ENCODE results near the gene GPC3.
"Not testable (repeated sequence)": the region's sequence is repeated elsewhere in the genome, so short reads cannot be mapped to it uniquely, and the experiment has no call there.

Gene GPC3

DNA sequence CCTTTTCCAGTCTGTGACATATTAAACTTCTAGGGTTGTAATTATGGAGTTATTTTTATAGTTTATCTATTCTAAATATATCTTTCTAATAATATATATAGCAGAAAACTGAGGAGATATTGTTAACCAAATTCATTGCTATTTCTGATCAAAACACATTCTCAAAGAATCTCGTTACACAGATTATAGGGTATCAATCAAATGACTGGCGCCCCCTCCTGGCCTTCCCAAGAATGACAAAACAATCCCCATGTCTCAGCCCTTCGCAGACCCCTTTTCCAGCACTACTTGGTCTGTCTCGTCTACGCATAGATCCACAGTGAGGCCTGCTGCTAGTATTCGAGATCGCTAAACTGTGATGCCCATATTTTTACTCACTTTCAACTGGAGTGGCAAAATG lies 209.3 kb downstream of the GPC3 start:
- peak; percentile 71 for DNase-seq (ENCODE audit: low read depth, low spot score)

DNA sequence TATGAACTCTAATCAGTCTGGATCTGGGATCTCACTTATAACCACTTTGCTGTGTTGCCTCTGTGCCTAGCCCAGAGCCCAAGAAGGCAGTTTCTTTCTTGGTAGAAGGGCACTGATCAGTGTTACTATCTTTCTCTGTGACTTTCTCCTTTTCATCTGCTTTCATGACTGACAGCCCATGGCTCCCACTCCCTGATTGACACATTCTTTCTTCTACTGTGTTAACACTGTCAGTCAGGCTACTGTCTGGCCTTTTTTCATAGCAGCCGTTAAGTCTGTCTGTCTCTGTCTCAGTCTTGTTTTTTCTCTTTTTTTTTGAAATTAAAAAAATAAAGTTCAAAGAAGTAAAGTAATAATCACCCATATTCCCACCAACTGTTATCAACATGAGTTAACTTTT lies 210.6 kb downstream of the GPC3 start:
- no peak for DNase-seq (ENCODE audit: low read depth, low spot score)

DNA sequence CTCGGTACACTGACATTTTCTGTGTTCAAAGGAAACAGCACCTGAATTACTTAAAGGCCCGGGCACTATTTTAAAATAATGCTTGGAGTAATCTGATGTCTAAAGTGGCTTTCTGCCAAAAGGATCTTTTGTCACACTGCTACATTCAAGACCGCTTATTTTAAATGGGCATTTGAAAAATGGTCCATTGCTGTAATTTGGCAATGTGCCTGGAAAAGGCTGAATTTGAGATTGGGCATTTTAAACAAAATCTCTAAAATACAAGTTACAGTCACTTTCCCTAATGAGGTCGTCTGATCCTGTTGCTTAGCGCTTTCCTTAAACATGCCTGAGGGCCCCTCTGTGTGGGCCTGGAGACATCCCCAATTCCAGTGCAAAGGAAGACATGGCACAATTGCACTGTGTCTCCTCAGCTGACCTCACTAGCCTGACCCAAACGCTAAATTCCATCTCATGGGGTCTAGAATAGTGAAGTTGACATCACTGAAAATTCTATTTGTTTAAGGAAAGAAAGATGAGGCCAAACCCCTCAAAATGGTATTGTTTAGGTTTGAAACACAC lies 214.2 kb downstream of the GPC3 start:
- DNase-seq (ENCODE audit: low read depth, low spot score) = no peak

DNA sequence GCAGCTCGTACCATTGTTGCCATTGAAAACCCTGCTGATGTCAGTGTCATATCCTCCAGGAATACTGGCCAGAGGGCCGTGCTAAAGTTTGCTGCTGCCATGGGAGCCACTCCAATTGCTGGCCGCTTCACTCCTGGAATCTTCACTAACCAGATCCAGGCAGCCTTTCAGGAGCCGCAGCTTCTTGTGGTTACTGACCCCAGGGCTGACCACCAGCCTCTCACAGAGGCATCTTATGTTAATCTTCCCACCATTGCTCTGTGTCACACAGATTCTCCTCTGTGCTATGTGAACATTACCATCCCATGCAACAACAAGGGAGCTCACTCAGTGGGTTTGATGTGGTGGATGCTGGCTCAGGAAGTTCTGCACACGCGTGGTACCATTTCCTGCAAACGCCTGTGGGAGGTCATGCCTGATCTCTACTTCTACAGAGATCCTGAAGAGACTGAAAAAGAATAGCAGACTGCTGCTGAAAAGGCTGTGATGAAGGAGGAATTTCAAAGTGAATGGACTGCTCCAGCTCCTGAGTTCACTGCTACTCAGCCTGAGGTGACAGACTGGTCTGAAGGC lies 222.3 kb downstream of the GPC3 start:
- peak; percentile 71 for DNase-seq (ENCODE audit: low read depth, low spot score)

DNA sequence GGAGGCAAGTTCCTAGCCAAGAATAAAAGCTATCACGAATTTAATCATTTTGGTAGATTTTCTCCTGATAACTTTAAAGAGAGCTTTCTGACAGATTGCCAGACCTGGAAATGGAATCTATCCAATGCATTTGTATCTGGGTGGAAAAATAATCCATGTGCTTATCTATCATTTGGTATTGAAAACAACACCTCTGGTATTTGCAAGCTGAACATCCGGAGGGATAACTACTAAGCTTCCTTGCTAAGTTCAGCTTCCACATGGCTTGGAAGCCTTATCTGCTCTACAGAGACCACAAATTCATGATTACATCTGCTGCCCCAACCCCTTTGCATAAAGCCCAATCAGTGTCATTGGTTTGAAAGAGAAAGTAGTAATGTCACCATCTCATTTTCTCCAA lies 230.7 kb downstream of the GPC3 start:
- no peak for DNase-seq (ENCODE audit: low read depth, low spot score)

DNA sequence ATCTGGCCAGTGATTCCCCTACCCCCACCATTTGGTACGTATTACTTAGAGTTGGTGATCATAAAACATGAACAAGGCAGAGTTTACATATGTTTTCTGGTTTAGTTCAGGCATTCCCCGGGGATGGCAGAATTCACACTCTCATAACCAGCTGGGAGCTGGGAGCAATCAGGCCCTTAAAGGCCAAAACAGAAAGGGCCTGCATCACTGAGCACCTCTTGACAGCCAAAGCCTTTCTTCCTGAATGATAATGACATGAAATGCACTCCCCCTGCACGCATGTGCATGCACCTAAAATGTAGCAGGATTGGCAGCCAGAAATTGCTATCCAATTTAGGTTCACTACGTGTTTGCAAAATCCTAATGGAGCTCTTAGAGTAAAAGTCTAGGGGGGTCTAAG lies 235.4 kb downstream of the GPC3 start:
- DNase-seq (ENCODE audit: low read depth, low spot score) = no peak

DNA sequence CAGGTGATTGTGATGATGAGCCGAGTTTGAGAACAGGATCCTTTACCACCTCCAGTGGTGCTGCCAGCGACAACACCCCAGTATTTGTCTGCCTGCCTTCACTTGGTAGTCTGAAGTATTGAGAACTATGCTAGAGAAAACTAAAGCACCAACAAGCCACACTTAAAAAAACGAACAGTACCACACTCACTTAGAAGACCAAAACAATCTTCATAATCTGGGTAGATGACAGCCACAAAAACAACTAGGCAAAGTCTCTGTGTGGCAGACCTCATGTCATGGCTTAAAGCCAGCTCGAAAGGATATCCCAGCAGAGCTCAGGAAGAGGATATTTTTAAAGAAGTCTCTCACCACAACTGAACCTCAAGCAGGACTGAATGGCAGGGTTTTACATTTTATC lies 236.0 kb downstream of the GPC3 start:
- DNase-seq (ENCODE audit: low read depth, low spot score) = no peak

DNA sequence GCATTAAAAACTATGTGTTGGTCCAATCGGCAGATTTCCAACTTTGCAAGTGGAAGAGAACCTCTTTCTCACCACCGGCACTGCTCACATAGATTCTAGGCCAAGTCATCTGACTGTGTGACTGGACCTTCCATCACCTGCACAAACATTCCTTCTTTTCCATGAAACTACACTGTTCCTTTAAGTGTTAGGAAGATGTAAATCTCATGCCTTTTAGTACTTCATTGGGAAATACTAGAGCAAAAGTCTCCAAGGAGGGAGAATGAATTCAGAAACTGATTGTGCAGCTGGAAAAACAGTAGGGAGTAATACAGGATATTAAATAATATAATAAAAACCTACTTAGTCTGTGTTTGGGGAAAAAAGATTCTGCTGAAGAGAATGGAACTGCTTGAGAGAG lies 238.2 kb downstream of the GPC3 start:
- DNase-seq (ENCODE audit: low read depth, low spot score) = no peak

DNA sequence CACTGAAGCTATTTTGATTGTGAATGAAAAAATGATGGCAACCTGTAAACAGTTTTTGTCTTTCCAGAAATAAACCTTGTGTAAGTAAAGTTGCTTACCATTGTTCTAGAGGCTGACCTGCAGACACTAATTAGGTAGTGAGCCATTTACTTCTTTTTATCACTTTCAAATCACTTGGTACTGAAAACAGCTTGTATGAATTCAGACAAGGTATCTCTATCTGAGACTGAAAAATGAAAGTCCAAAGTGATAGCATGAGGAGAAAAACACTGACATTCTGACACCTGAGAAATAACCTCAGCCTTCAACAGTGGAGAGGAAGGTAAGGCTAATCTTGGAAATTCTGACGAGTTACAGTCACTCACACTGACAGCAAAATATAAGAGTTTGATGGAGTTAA lies 238.8 kb downstream of the GPC3 start:
- no peak for DNase-seq (ENCODE audit: low read depth, low spot score)

DNA sequence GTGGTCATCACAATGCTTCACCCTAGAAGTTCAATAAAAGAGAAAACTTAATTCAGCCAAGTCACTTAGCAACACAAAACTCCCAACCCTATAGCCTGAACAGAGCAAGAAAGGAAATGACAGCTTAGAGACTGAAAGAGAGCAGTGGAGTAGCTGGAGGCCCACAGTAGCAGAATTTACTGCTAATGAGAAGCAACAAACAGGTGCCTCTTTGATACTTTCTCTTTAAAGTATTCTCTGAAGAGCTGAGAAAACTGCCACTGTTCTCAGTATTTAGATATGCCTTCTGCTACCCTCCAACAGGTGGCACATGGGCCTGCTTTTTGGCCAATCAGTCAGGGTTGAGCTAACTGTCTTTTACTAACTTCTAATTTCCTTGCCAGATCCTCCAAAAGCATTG lies 240.0 kb downstream of the GPC3 start:
- no peak for DNase-seq (ENCODE audit: low read depth, low spot score)

DNA sequence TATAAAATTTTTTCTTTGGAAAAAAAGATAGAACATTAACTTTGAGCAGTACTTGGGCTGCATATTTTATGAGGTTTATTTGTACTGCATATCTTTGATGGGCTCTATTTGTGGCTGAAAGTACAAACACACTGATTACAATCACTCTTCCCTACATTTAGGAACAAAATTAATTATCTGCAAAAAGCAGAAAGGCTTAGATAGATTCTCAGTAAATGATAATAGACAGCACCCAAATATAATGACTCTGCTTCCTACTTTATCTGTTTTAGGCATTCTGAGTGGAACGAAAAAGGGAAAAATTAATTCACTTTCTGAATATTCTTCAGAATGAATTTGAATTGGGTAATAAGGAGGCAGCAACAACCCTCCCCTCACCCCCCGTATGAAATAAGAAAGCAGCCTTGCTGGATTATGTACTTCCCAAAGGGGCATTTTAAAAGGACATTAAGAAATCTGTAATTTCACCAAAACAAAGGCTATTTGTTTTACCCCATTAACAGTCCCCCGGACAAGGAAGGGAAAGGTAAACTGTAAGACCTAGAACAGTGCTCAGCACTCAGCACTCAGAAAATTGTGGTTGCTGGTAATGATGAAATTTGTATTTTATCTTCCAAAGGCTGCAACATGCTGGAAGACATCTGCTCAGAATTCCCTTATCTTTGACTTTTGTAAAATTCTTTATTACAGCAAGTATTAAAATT lies 242.6 kb downstream of the GPC3 start:
- DNase-seq (ENCODE audit: low read depth, low spot score) = no peak

DNA sequence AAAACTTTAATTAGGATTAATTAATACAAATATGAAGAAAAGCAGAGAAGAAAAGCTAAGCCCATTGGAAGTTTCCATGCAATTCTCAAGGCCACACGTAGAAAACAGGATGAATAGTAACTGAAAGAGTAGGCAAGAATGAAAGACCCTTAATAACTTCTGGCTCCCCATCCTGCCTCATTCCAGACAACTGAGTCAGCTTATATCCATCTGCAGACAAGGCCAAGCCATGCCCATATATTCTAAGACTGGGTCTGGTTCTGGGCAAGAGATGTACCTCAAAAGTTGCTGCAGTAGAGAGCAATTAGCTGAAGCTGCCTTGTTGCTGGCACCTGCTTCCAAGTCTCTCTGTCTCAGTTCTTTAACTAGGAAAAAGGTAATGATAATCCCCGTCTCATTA lies 244.1 kb downstream of the GPC3 start:
- no peak for DNase-seq (ENCODE audit: low read depth, low spot score)

DNA sequence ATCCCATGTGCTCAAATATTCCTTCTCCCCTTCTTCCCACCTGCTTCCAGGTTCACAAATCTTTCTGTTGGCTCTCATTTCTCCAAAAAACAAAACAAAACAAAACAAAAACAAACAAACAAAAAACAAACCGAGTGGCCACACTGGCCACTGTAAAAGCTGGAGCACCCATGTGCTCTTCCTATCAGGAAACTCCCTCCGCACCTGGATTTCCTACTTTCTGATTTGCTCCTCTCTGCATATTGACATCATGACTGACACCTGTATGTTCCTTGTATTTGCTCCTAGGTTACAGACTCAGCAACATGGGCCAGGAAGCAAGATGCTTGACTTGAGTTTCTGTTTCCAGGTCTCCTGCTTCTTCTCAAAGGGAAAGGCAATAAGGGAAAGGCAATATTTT lies 258.8 kb downstream of the GPC3 start:
- no peak for DNase-seq (ENCODE audit: low read depth, low spot score)

DNA sequence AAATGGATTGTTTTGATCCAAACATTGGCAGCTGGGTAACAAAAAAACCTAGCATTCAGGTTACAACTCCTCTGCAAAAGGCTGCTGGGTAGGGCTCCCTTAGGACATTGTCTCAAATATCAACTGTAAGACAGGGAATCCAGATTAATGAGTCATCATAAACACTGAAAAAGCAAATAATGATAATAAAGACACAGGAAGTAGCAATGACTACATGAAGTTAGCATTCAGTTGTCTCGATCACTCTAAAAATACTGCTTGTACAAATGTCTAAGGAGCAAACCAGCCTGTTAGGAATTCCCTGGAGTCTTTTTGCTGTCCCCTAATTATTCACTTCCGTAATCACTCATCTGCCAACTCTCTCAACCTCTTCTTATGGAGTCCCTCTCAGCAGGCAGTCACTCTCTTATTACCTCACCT lies 259.2 kb downstream of the GPC3 start:
- DNase-seq (ENCODE audit: low read depth, low spot score) = no peak

DNA sequence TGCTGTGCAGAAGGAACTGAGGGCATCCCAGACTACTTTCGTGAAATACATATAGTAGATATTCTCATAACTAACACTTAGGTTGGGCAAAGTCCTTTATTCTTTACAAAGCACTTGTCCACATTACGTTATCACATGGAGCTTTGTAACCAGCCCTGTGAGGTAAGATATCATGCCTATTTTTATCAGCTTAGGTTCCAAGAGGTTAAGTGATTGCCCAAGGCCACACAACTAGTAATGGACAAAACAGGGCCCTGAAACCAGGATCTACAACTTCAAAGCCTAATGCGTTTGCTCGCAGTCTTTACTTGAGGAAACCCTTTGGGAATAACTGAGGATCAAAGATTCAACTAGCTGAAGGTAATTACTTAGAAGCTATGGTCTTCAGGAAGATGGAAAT lies 261.5 kb downstream of the GPC3 start:
- DNase-seq (ENCODE audit: low read depth, low spot score) = no peak

DNA sequence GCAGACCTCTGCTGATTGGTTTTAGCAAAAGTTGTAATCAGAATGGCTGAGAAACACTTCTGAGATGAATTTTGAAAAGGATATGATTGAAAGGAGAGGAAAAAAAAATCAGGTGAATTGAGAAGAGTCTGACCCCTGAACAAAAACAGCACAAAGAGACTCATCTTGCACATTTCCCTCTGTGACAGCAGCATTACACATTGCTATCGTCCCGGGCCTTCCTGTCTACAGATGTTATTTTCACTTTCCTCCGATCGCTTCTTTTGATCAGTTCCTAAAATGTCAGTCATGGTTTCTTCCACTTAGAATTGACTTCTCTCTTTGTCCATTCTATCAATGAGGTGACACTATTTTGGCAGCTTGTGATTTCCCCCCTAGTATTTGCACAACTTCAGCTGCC lies 262.6 kb downstream of the GPC3 start:
- DNase-seq (ENCODE audit: low read depth, low spot score) = no peak

DNA sequence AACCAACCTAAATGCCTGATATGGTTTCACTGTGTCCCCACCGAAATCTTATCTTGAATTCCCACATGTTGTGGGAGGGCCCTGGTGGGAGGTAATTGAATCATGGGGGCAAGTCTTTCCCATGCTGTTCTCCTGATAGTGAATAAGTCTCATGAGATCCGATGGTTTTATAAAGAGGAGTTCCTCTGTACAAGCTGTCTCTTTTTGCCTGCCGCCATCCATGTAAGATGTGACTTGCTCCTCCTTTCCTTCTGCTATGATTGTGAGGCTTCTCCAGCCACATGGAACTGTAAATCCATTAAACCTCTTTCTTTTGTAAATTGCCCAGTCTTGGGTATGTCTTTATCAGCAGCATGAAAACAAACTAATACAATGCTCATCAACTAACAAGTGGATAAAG lies 265.1 kb downstream of the GPC3 start:
- not testable (repeated sequence) for DNase-seq (ENCODE audit: low read depth, low spot score)

DNA sequence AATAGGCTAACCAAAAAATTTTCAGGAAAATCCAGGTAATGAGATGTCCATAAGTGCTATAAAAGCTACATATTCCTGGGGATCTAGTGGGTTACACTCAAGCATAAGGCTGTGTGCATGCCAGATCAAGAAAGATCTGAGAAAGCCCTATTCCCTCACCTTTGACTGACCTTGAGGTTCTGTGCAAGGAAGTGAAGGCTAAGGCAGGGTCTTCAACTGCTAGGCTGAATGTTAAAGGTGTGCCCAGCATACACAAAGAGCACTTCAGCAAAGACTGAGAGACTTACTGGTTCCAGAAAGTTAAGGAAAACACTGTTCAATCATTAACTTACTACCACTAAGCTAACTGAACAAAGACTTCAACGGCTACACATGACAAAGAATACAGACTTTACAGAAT lies 269.7 kb downstream of the GPC3 start:
- no peak for DNase-seq (ENCODE audit: low read depth, low spot score)

DNA sequence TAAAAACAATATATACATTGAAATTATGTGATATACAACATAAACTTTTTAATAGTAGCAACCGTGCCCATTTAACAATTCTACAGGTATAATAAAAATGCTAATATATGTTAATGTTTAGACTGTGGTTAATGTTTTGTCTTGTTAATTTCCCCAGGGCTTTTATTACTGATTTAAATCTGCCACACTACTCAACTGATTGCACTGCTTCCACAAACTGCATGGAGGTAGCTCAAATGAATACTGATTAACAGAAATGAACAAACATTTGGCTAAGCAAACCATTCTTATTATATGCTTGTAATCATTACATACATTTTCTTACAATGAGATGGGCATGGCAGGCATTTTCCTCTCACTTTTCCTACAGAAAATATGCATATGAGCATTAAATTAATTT lies 275.9 kb downstream of the GPC3 start:
- no peak for DNase-seq (ENCODE audit: low read depth, low spot score)

DNA sequence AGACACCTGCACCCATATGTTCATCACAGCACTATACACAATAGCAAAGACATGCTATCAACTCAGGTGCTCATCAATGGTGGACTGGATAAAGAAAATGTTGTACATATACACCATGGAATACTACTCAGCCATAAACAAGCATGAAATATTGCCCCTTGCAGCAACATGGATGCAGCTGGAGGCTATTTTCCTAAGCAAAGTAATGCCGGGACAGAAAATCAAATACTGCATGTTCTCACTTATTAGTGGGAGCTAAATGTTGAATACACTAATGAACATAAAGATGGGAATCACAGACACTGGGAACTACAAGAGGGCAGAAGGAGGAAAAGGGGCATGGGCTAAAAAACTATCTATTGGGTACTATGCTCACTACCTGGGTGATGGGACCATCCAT lies 278.5 kb downstream of the GPC3 start:
- DNase-seq (ENCODE audit: low read depth, low spot score) = no peak

DNA sequence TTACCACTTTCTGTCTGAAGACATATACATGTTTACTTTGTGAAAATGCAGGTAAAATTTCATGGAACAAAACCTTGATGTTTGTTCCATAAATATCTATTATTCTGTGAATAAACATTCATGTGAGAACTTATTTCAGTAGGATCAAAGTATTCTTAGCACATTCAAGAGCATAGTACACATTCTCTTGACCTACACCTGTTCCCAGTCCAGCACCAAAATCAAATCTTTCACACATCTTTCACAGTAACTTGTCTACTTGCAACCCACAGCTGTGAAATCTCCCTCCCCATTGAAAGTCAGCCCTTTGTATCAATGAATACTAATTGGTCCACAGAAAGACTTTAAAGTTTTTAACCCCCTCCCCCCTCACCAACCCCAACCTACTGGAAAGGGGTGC lies 283.2 kb downstream of the GPC3 start:
- DNase-seq (ENCODE audit: low read depth, low spot score) = no peak

DNA sequence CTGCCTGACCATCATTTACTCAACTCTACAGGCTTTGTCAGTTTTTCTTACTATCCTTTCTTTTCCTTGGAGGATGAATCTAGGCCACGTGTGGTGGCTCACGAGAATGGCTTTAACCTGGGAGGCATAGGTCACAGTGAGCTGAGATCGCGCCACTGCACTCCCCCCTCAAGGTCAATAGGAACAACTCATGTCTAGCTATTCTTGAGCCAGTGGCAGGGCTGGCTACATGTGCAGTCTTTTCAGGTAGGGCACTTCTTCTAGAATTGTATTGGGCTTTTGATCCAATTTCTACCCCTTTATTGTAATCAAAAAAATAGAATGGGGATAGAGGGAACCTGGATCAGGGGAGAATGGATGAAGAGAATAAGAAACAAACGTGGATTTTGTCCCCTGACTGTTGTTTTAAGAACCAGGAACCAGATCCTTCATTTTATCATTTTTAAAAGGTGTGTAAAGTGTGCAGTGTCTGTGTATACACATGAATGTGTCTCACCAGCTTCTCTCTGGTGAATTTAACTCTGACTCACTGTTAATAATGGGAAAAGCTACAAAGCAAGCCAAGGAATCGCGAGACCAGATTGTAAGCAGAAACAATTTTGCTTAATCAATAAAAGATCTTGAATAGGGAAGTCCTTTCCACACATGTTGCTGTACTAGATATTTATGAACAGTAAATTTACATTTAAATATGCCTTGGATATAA lies 286.2 kb downstream of the GPC3 start:
- DNase-seq (ENCODE audit: low read depth, low spot score) = no peak

DNA sequence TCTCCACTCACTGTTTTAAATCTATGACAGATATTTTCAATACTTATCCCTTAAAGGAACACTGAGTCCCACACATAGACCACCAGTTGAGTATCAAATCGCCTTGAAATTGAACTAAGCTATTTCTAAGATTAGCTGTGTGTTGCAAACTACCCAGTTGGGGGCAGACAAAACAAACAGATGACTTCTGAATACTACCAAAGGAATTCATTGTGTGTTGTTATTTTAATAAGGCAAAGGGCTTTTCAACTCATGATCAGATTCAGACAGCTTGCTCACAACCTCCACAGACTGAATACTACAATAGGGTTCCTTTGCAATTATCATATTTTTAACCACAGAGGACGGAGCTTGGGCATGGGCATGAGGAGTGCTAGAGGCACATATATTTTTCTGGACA lies 287.1 kb downstream of the GPC3 start:
- DNase-seq (ENCODE audit: low read depth, low spot score) = no peak
